Measurements from ENCODE around the gene PITPNC1.
"Not testable (repeated sequence)": the region's sequence is repeated elsewhere in the genome, so short reads cannot be mapped to it uniquely, and the experiment has no call there.

PITPNC1 gene

DNA sequence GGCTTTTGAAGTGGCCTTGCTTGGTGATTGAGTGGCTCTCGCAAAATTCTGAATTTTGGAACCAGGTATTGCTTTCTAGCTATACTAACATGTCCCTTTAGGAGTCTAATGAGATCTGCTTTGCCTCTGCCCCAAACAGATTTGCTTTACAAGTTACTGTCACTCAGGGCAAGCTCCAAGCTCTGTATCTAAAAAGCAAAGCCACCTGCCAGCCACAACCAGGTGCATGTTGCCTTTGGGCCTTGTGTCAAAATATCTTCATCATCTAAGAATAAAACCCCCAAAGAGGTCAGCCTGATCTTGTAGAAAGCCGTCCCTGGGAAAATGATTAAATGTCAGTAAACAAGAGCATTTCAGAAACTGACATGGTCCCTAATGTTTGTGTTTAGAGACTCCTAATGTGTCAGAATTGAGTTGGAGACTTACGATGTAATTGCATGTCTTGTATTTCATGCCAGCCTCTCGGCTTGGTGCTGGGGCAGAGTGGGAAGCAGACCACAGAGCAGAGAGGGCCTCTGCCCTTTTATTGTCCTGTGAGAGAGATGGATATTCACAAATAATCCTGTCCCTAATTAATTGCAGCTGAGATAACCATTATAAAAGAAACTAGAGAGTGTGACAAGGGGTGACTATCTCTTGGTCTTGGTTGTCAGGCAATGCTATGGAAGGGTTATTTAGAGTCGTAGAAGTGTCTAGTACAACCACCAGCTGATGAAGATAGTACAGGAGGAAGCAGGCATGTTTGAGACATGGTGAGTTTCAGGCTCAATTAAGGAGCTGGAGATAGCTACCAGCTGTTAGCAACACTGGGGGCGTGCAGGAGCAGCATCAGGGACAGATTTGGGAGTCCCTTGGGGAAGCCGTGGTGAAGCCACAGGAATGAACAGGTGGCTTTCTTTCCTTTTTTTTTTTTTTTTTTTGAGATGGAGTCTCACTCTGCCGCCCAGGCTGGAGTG is 90.7 kb downstream of the PITPNC1 start:
- DNase-seq: peak; percentile 4 to 67 (median 56)

DNA sequence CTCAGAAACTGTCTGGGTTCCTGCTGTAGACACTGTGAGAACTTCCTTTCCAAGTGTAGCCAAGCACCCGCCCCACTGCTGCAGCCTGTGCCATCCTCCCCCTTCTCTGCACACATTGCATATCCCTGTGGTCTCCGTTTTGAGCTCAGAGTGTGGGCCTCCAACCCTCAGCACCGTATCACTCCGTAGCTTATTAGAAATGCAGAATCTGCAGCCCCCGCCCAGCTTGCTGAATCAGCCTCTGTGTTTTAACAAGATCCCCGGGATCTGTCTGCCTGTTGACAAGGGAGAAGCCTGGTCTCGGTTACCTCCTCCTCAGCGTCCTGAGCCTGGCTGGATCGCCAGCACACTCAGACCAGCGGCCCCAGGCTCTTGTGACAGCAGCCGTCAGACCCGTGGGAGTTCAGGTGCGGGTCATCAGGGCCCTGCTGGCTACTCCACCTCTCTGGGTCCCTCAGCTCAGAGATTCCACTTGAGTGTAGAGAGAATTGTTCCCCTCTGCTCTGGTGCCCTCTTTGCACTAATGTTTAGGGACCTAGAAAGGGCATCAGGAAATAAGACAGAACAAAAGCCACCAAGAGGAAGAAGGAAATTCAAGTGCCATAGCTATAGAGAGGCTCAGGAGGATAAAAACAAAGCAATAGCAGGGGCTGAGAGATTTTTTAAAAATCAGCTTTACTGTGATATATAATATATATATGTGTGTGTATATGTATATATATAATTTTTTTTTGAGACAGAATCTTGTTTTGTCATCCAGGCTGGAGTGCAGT is 92.3 kb downstream of the PITPNC1 start:
- DNase-seq: no peak

DNA sequence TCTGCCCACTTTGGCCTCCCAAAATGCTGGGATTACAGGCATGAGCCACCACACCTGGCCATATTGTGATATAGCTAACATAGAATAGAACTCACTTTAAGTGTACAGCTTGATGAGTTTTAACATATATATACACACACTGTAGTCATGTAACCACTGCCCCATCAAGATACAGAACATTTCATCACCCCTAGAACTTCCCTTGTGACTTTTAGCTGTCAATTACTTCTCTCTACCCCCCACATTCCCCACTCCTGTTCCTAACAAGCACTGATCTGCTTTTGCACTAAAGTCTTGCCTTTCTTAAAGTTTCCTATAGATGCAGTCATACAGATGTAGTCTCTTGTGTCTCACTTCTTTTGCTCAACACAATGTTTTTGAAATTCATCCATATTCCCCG is 93.1 kb downstream of the PITPNC1 start:
- no peak for DNase-seq

DNA sequence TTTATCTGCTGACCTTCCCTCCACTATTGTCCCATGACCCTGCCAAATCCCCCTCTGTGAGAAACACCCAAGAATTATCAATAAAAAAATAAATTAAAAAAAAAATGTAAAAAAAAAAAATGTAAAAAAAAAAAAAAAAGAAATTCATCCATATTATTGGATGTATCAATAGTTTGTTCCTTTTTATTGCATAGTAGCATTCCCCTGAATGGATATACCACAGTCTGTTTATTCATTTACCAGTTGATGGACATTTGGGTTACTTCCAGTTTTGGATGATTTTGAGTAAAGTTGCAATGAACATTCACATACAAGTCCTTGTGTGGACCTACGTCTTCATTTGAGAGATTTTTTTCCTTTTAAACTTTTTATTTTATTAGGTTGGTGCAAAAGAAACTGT is 94.0 kb downstream of the PITPNC1 start:
- no peak for DNase-seq

DNA sequence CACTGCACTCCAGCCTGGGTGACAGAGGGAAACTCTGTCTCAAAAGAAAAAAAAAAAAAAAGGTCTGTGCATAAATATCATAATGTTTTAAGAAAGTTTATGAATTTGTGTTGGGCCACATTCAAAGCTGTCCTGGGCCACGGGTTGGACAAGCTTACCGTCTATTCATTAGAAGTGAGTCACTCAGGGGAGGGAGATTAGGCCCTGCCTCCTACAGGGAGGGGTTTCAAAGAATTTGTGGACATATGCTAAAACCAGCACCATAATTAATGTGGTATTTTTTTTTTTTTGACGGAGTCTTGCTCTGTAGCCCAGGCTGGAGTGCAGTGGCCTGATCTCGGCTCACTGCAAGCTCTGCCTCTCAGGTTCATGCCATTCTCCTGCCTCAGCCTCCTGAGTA is 95.5 kb downstream of the PITPNC1 start:
- not testable (repeated sequence) for DNase-seq

DNA sequence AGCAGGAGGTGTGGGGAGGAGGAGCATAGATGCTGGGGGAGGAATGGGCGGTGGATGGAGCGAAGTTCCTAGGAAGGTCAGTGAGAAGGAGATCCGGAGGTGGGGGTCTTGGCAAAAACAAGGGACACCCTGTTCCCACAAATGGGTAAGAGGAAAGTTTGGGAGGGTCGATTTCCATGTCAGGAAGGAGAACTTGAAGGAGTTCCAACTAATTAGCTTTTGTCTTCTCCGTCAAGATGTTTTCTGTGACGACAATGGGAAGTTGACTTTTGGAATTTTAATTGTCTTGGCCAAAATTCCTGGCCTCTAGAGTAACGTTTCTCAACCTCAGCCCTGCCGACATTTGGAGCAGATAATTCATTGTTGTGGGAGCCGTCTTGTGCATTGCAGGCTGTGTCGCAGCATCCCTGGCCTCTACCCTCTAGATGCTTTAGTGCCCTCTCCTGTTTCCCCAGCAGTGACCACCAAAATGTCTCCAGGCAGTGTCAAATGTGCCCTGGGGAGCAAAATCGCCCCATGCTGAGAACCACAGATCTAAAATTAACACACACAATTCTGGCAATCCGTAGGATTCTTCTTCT is 97.1 kb downstream of the PITPNC1 start:
- DNase-seq: no peak

DNA sequence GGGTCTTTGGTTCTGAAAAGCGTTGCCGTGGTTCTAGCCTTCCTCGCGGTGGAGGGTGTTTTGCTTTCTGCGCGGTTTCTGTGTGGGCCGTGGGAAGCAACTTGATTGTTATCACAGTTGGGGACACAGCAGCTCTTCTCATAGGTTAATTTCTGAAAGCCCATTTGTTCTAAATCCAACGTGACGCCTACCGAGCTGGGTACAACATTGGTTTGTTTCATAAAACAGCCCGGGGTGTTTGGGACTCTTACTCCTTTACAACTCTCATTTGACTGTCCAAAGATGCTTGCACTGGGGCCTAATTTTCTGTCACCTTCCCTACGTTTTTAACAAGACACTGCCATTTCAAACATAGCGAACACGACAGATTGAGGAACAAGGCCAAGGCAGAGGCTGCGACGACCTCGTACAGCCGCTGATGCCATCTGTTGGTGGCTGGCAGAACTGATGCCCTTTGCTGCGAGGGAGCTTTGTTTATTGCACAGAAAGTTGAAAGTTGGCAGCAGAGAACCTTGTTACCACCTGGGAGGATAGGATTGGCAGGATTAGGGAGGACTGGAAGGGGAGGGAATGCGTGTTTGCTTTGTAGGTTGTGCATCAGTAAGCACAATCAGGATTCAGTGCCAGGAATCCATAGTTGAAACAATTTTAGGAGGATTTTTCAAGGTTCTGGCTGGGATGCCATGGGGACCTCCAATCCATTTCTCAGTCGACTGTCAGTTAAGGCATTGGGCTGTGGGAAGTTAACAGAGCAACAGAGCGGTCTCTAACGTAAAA is 98.3 kb downstream of the PITPNC1 start:
- peak; percentile 53 to 72 (median 58) for DNase-seq

DNA sequence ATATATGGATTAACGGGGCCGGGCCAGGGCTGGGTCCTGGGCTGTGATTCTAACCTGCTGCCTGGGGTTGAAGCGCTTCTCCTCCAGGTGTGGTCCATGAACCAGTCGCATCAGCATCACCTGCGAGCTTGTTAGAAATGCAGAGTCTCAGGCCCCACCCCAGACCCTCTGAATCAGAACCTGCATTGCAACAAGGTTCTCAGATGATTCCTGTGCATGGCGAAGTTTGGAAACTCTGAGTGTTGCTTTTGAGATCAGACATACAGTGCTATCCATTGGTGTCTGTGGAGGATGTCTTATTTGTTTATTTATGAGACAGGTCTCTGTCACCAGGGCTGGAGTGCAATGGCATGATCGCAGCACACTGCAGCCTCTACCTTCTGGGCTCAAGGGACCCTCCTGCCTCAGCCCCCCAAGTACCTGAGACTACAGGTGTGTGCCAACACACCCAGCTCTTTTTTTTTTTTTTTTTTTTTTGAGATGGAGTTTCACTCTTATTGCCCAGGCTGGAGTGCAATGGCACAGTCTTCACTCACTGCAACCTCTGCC is 99.8 kb downstream of the PITPNC1 start:
- no peak for DNase-seq

DNA sequence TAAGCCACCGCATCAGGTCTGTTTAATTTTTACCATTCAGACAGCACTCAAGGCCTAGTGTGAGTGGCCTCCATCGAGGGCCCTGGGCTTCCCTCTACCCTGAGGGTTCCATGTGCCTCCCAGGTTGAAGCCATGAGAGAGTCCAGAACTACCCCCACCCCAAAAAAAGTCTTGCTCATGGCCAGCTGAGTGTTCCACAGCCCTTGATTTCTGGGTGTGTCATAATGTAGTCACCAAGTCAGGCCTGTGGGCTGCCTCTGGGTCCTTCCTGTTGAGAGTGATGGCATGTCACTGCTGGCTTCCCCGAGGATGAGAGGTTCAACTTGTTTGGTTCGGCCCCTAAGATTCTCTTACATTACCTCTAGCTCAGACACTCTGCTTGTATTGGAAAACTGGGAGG is 100.6 kb downstream of the PITPNC1 start:
- no peak for DNase-seq

DNA sequence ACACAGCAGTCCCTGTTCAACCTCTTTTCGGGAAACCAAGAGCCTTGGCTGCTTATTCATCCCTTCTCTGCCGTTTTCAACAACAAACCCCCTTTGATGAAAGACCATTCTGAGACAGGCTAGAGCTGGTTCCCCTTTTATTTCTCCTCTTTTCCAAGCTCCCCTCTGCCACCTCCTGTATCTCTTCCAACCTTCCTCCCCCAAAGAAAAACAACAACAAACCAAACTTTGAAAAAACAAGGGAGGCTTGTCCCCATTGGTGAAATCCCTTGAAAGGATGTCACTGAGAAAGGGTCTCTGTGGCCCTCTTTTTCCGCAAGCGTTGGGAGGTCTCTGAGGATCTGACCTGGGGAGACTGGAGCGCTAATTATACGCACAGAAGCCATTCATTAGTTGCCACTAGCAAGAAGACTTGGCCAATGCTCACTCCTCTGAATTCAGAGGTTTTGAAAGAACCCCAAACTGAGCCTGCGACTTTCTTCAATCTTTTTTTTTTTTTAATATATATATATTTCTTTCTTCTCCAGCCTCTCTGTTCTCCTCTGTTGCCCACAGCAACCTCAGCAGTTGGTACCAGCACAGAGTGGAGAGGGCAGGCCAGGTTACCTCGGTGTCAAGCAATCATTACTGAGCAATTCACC is 101.4 kb downstream of the PITPNC1 start:
- no peak for DNase-seq

DNA sequence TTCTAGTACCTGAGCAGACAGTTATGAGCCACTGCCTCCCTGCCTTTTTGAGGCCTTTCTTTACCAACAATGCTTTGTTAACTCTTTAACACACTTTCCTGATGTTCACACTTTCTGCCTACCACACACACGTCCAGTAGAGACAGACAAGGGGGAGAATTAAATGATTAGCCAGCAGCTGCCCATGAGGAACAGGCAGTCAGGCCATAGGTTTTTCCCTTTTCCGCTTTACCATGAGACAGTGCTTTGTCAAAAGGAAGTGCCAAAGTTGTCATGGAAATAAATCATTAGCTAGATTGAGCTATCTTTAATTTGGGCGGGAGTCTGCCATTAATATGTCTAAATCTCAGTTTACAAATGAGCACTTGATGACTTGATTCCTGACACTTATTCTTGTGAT is 102.1 kb downstream of the PITPNC1 start:
- DNase-seq: peak in 1 of 3 experiments; percentile 18

DNA sequence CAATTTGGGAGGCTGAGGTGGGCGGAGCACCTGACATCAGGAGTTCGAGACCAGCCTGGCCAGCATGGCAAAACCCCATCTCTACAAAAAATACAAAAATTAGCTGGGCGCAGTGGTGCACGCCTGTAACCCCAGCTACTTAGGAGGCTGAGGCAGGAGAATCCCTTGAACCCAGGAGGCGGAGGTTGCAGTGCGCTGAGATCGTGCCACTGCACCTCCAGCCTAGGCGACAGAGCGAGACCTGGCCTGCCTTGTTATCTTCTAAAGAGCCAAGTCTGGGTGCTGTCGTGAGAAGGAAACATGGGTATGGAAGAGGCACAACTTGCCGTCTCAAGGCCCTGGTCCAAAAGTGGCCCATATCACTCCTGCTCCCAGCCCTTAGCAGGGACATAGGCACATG is 103.9 kb downstream of the PITPNC1 start:
- not testable (repeated sequence) for DNase-seq

DNA sequence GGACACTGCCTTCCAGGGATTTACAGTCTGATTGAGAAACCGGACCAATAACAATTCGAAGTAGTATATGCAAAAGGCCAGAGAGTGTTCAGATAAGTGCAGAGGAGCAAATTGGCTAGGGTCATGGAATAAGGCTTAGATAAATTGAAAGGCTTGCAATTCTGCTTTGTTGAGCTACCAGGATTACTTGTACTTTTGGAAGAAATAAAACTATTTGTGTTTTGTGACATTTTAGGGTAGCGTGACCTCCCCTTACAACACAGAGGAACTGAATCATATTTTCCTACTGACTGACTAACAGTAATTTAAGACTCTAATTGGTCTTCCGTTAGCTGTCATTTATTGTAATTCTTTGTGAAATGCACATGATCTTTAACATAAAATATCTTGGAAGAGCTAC is 104.7 kb downstream of the PITPNC1 start:
- no peak for DNase-seq

DNA sequence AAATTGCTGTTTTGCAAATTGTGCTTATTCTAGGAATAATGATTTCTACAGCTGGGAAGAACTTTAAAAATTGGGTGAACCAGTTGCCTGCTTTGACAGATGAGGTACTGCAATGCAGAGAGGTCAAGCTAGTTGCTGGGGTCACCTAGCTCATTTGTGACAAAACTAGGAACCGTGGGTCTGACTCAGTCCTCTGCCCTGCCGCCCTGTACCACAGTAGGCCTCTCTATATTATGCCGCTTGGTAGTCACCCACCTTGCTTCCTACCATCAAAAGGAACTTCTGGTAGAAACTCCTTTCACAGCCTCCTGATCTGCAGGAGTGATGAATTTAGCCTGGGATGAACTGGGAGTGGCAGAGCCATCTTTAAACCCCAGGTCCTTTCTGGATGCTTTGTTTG is 105.7 kb downstream of the PITPNC1 start:
- no peak for DNase-seq

DNA sequence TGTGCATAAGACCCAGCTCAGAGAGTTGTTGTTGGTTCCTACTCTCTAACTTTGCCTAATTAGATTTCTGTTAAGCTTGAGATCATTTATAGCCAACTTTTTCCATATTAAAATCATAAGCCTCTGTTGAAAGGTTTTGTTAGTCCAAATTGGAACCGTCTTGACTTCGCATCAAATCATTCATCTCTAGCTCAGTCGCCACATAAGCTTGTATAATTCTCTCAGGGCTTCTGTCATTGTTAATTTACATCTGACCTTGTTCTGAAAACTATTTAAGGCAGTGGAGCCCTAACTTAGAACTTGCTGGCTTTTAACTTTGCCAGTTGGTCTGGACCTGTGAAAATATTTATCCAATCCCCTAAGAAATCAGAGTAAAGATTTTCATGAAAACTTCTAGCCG is 107.2 kb downstream of the PITPNC1 start:
- no peak for DNase-seq

DNA sequence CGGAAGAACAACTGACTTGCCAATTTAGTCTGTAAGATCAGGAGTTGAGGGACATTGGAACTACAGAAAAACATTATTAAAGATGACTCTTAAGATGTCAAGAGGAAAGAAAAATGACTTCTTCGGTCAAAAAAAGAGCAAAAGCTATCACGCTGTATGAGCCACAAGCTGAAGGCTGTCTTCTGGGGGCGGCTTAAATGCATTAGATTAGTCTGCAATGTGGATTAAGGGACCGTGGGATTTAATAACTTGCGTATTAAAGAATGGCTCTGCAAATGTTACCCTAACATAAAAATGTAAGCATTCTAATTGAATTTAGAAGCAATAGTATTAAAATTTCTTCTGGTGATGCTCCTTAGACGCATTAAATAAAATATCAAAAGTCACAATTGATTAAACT is 108.6 kb downstream of the PITPNC1 start:
- no peak for DNase-seq

DNA sequence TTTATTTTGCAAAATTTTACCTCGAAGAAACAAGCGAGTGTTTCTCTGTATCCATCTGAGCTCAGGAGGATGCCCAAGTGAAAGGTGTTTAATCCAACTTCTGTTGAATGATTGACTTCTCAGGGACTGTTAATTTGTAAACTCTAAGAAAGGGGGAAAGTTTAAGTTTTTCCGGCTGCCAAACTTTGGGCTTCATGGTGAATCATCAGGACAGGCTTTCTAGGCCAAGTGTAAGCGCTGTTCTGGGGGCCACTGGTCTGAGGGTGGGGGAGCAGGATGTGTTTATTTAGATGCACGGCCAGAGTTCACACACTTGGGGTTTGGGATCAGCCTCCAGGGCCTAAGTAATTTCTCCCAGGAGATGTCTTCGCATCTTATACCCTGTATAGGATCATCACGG is 110.4 kb downstream of the PITPNC1 start:
- DNase-seq: no peak

DNA sequence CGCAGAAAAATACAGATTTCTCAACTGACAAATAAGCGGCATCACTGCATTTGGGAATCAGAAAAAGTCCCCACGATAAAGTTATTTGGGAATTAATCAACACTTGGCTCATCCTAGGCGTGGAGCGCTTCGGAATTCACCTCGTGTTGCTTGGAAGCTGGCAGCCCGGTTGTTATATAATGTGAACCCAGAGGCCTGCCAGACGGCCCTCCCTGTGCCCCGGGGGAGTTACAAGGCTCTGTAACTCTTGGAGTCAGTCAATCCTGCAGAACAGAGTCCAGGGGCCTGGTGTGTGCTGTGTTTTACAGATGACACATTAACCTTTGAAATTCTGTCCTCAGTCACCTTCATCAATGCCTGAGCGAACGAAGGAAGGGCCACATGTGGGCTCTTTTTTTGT is 111.1 kb downstream of the PITPNC1 start:
- no peak for DNase-seq

DNA sequence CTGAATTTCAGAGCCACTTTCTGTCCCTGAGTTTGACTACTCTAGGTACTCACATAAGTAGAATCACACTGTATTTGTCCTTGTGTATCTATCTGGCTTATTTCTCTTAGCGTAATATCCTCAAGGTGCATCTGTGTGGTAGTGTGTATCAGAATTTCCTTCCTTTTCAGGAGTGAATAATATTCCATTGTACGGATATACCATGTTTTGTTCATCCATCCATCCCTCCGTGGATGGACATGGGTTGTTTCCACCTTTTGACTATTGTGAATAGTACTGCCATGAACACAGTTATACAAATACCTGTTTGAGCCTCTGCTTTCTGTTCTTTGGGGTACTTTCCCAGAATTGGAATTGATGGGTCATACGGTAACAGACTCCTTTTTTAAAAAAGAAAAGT is 111.7 kb downstream of the PITPNC1 start:
- no peak for DNase-seq

DNA sequence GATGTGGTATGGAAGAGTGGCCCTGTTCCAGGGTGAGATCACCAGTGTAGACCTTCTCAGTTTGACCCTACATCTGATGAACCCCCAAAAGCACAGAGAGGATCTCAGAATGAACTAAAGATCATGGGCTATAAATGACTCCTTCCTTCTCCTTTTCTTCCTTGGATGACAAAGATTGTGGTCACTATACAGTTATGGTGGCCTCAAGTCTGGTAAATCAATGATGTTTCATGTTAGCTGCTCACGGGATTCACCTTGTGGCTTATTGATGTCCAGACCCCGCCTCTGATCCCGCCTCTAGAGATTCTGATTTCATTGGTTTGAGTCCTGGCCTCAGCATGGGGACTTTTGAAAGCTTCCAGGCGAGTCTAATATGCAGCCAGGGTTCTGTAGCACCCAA is 112.2 kb downstream of the PITPNC1 start:
- no peak for DNase-seq

DNA sequence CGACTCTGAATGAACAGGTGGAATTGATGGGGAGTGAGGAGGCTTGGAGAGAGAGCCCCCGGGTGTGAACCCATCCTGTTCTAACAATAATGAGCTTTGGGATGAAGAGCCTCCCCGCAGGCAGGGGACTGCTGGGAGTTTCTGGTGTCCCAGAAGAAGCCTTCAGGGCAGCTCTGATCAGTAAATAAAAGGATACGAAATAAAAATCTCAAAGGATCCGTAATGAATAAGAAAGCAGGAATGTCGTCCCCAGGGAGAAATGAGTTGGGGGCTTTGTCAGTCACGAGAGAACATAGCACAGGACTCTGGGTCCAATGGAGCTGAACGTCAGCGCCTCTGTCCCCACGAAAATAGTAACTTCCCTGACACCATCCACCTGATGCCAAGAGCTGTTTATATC is 113.4 kb downstream of the PITPNC1 start:
- no peak for DNase-seq

Measured in NCI-H1417 (cell line).